ENCODE results near the gene WIZ.
A peak's percentile ranks its signal among the peaks of the same experiment; 100 is the strongest.

WIZ gene

GRCh38 chr19:15436012-15436825, 13.5 kb downstream of the WIZ start:
- TF ChIP-seq CTCF (IDR thresholded peaks at IDR 0.05; ENCODE audit: borderline replicate concordance, extremely low read depth, low read length, poor library complexity, severe bottlenecking) (no peak), EZH2 (IDR thresholded peaks at IDR 0.05; ENCODE audit: borderline replicate concordance, low read depth, low read length, severe bottlenecking) (no peak)
- Histone ChIP-seq H4K20me1 (ENCODE audit: insufficient read depth, low read length) (peaks cover 7% of the 10 kb centered on the region), H3K4me2 (ENCODE audit: insufficient read depth, low read length) (no peak overlapping the region), H3K36me3 (ENCODE audit: insufficient read depth, low read length) (no peaks in the 10 kb centered on the region; the same call in 1 of the 2 replicates), H3K27me3 (ENCODE audit: insufficient read depth, low read length, poor library complexity) (no peaks in the 10 kb centered on the region), H3K4me1 (ENCODE audit: insufficient read depth, low read length) (peaks cover 18% of the 10 kb centered on the region), H3K9me3 (ENCODE audit: insufficient read depth, low read length, severe bottlenecking) (no peaks in the 10 kb centered on the region), H3K4me3 (ENCODE audit: low read depth in 1 of 2, low read length in 2 of 2) (no peak overlapping the region), H3K27ac (ENCODE audit: low read length) (no peak overlapping the region), H2AFZ (ENCODE audit: low read depth, low read length) (no peak overlapping the region), H3K9ac (ENCODE audit: low read depth, low read length) (no peak overlapping the region), H3K79me2 (ENCODE audit: insufficient read depth, low read length) (peaks cover 16% of the 10 kb centered on the region)
- ATAC-seq (ENCODE audit: insufficient read depth, low read depth) (no peak), DNase-seq (no peak)

- peaks cover 37% of the 10 kb centered on the region for H3K4me1 ChIP-seq (ENCODE audit: insufficient read depth, low read length)
- peak; percentile 2; the same call in 1 of the 3 replicates for ATAC-seq (ENCODE audit: insufficient read depth, low read depth)
- H4K20me1 ChIP-seq (ENCODE audit: insufficient read depth, low read length): peaks cover 32% of the 10 kb centered on the region
- peak overlapping the region in 1 of 2 experiments; percentile 72; a peak in 3 of 4 replicates for H3K4me3 ChIP-seq (ENCODE audit: low read depth in 1 of 2, low read length in 2 of 2)
- H3K36me3 ChIP-seq (ENCODE audit: insufficient read depth, low read length): peaks cover 25% of the 10 kb centered on the region
- H3K9me3 ChIP-seq (ENCODE audit: insufficient read depth, low read length, severe bottlenecking): no peaks in the 10 kb centered on the region
- H3K9ac ChIP-seq (ENCODE audit: low read depth, low read length): peak overlapping the region; percentile 72
- peak overlapping the region; percentile 70 for H2AFZ ChIP-seq (ENCODE audit: low read depth, low read length)
- DNase-seq: no peak
- H3K27me3 ChIP-seq (ENCODE audit: insufficient read depth, low read length, poor library complexity): no peaks in the 10 kb centered on the region
- H3K27ac ChIP-seq (ENCODE audit: low read length): peak overlapping the region; percentile 87
- TF ChIP-seq EZH2 (IDR thresholded peaks at IDR 0.05; ENCODE audit: borderline replicate concordance, low read depth, low read length, severe bottlenecking) (no peak), CTCF (IDR thresholded peaks at IDR 0.05; ENCODE audit: borderline replicate concordance, extremely low read depth, low read length, poor library complexity, severe bottlenecking) (no peak)
- H3K79me2 ChIP-seq (ENCODE audit: insufficient read depth, low read length): peaks cover 43% of the 10 kb centered on the region
- H3K4me2 ChIP-seq (ENCODE audit: insufficient read depth, low read length): peak overlapping the region; percentile 74
Observed at GRCh38 chr19:15433519-15434069, 16.2 kb downstream of the WIZ start.

GRCh38 chr19:15432629-15433518, 16.9 kb downstream of the WIZ start:
- peak overlapping the region; percentile 87 for H3K27ac ChIP-seq (ENCODE audit: low read length)
- H3K79me2 ChIP-seq (ENCODE audit: insufficient read depth, low read length): peaks cover 49% of the 10 kb centered on the region
- ATAC-seq (ENCODE audit: insufficient read depth, low read depth) (peak; percentile 73), DNase-seq (peak; percentile 95)
- TF ChIP-seq EZH2 (IDR thresholded peaks at IDR 0.05; ENCODE audit: borderline replicate concordance, low read depth, low read length, severe bottlenecking) (no peak), CTCF (IDR thresholded peaks at IDR 0.05; ENCODE audit: borderline replicate concordance, extremely low read depth, low read length, poor library complexity, severe bottlenecking) (no peak)
- no peaks in the 10 kb centered on the region for H3K9me3 ChIP-seq (ENCODE audit: insufficient read depth, low read length, severe bottlenecking)
- H2AFZ ChIP-seq (ENCODE audit: low read depth, low read length): peak overlapping the region; percentile 70
- H3K36me3 ChIP-seq (ENCODE audit: insufficient read depth, low read length): peaks cover 32% of the 10 kb centered on the region
- peak overlapping the region; percentile 74 for H3K4me2 ChIP-seq (ENCODE audit: insufficient read depth, low read length)
- peaks cover 40% of the 10 kb centered on the region for H3K4me1 ChIP-seq (ENCODE audit: insufficient read depth, low read length)
- H3K4me3 ChIP-seq (ENCODE audit: low read depth in 1 of 2, low read length in 2 of 2): peak overlapping the region; percentile 68 to 72
- H4K20me1 ChIP-seq (ENCODE audit: insufficient read depth, low read length): peaks cover 38% of the 10 kb centered on the region
- no peaks in the 10 kb centered on the region for H3K27me3 ChIP-seq (ENCODE audit: insufficient read depth, low read length, poor library complexity)
- peak overlapping the region; percentile 72 for H3K9ac ChIP-seq (ENCODE audit: low read depth, low read length)
